ENCODE results near the gene NR2C2.

The NR2C2 gene

GRCh38 chr3:15071699-15072098, 124.3 kb downstream of the NR2C2 start:
- peaks cover 37% of the 10 kb centered on the region for H3K36me3 ChIP-seq (replicated peaks)
- DNase-seq = no peak
- no peaks in the 10 kb centered on the region for H3K27me3 ChIP-seq (replicated peaks)
- no peak for TF ChIP-seq CTCF (IDR thresholded peaks at IDR 0.05; ENCODE audit: low read depth, low read length, missing control alignments)
- H3K27ac ChIP-seq = no peak overlapping the region
- in situ Hi-C loops (cut with HindIII; ENCODE audit: low pct_ligation_motif_present, low sequenced_read_pairs) = no loop called here
- no peak overlapping the region for H3K4me3 ChIP-seq (ENCODE audit: low read depth, low read length)

GRCh38 chr3:15074500-15074899, 127.1 kb downstream of the NR2C2 start:
- no peak for TF ChIP-seq CTCF (IDR thresholded peaks at IDR 0.05; ENCODE audit: low read depth, low read length, missing control alignments)
- DNase-seq = no peak
- Histone ChIP-seq H3K36me3 (replicated peaks) (peaks cover 56% of the 10 kb centered on the region), H3K4me3 (ENCODE audit: low read depth, low read length) (no peak overlapping the region), H3K27me3 (replicated peaks) (no peaks in the 10 kb centered on the region), H3K27ac (no peak overlapping the region)
- in situ Hi-C loops (cut with HindIII; ENCODE audit: low pct_ligation_motif_present, low sequenced_read_pairs) = no loop called here

GRCh38 chr3:15079091-15079490, 131.7 kb downstream of the NR2C2 start:
- TF ChIP-seq CTCF (IDR thresholded peaks at IDR 0.05; ENCODE audit: low read depth, low read length, missing control alignments) = no peak
- no peak for DNase-seq
- no peaks in the 10 kb centered on the region for H3K27me3 ChIP-seq (replicated peaks)
- H3K4me3 ChIP-seq (ENCODE audit: low read depth, low read length) = no peak overlapping the region
- no peak overlapping the region for H3K27ac ChIP-seq
- peaks cover 76% of the 10 kb centered on the region for H3K36me3 ChIP-seq (replicated peaks)
- in situ Hi-C loops (cut with HindIII; ENCODE audit: low pct_ligation_motif_present, low sequenced_read_pairs) = no loop called here

GRCh38 chr3:15081960-15082664, 134.7 kb downstream of the NR2C2 start:
- DNase-seq = peak; percentile 9
- H3K4me3 ChIP-seq (ENCODE audit: low read depth, low read length) = no peak overlapping the region
- peaks cover 71% of the 10 kb centered on the region for H3K36me3 ChIP-seq (replicated peaks)
- TF ChIP-seq CTCF (IDR thresholded peaks at IDR 0.05; ENCODE audit: low read depth, low read length, missing control alignments) = no peak
- in situ Hi-C loops (cut with HindIII; ENCODE audit: low pct_ligation_motif_present, low sequenced_read_pairs) = no loop called here
- no peaks in the 10 kb centered on the region for H3K27me3 ChIP-seq (replicated peaks)
- H3K27ac ChIP-seq = no peak overlapping the region

- Histone ChIP-seq H3K27me3 (replicated peaks) (no peaks in the 10 kb centered on the region), H3K27ac (no peak overlapping the region), H3K4me3 (ENCODE audit: low read depth, low read length) (no peak overlapping the region), H3K36me3 (replicated peaks) (peaks cover 62% of the 10 kb centered on the region)
- no peak for DNase-seq
- in situ Hi-C loops (cut with HindIII; ENCODE audit: low pct_ligation_motif_present, low sequenced_read_pairs) = no loop called here
- TF ChIP-seq CTCF (IDR thresholded peaks at IDR 0.05; ENCODE audit: low read depth, low read length, missing control alignments) = no peak
These were observed 135.9 kb downstream of the NR2C2 start for GRCh38 chr3:15083252-15083651.

- Histone ChIP-seq H3K36me3 (replicated peaks) (peaks cover 54% of the 10 kb centered on the region), H3K27me3 (replicated peaks) (no peaks in the 10 kb centered on the region), H3K4me3 (ENCODE audit: low read depth, low read length) (no peak overlapping the region), H3K27ac (no peak overlapping the region)
- no peak for DNase-seq
- in situ Hi-C loops (cut with HindIII; ENCODE audit: low pct_ligation_motif_present, low sequenced_read_pairs) = no loop called here
- TF ChIP-seq CTCF (IDR thresholded peaks at IDR 0.05; ENCODE audit: low read depth, low read length, missing control alignments) = no peak
These were observed 138.9 kb downstream of the NR2C2 start for GRCh38 chr3:15086263-15086662.
